ENCODE results near the gene ERFE.

The ERFE gene

DNA sequence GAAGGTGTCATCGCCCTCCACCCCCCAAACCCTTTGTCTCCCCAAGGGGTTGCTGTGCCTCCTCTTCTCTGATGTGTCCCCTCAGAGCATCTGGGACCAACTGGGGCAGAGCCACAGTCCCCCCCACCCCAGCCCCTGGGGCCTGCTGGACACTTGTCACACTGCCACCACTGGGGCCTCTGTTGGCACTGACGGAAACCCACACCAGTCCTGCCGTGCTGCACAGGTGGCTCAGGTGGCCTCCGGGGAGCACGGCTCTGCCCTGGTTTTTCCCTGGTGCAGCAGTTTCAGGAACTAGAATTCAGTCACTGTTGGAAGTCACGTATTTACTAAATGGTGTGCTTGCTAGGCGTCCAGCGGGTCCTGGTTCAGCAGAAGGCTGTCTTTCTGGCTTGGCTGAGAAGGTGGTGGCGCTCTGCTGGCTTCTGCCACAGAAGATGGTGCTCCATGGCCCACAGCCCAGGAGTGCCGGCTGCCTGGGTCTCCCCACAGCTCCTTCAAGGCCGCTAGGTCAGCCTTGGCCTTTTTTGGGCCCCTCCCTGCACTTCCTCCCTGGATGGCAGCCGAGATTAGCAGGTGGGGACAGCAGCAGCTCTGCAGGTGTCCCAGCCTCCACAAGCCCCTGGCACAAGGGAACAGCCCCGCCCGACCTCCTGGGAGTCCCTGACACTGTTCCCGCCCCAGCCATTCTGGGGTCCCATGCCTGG, 38.9 kb upstream of the ERFE start:
- TF ChIP-seq, protein P1, sequence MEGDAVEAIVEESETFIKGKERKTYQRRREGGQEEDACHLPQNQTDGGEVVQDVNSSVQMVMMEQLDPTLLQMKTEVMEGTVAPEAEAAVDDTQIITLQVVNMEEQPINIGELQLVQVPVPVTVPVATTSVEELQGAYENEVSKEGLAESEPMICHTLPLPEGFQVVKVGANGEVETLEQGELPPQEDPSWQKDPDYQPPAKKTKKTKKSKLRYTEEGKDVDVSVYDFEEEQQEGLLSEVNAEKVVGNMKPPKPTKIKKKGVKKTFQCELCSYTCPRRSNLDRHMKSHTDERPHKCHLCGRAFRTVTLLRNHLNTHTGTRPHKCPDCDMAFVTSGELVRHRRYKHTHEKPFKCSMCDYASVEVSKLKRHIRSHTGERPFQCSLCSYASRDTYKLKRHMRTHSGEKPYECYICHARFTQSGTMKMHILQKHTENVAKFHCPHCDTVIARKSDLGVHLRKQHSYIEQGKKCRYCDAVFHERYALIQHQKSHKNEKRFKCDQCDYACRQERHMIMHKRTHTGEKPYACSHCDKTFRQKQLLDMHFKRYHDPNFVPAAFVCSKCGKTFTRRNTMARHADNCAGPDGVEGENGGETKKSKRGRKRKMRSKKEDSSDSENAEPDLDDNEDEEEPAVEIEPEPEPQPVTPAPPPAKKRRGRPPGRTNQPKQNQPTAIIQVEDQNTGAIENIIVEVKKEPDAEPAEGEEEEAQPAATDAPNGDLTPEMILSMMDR (IDR thresholded peaks at IDR 0.05), result no peak

GRCh38 chr2:238120463-238121298, 38.1 kb upstream of the ERFE start:
- TF ChIP-seq, protein P1 (IDR thresholded peaks at IDR 0.05), result no peak

DNA sequence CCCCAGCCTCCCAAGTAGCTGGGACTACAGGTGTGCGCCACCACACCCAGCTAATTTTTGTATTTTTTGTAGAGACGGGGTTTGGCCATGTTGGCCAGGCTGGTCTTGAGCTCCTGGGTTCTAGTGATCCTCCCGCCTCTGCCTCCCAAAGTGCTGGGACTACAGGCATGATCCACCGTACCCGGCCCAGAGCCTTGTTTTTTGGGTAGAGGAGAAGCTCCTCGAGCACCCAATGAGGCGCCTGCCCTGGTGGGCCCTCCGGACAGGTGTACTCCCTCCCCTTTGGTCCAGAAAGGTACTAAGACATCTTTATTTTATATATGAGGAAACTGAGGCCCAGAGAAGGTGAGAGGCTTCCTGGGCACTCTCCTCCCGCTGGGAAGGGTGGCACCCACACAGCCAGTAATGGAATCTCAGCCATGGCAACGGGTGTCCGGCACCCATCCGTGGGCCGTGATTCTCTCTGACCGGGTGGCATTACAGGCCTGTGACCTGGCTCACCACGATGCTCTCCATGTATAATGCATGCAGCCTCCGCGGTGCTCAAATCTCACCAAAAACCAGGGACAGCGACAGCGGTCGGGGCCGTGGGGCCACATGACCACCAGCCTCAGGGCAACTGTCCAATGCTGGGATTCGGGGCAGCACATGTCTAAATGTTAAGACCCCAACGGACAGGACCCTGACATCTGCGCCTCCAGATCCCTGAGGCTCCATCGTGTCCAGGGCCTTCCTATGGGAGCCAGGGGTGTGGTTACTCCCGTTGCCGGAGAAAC, 37.1 kb upstream of the ERFE start:
- TF ChIP-seq, protein P1 (IDR thresholded peaks at IDR 0.05), result no peak

GRCh38 chr2:238122287-238123217, 36.2 kb upstream of the ERFE start:
- TF ChIP-seq, protein P1 (IDR thresholded peaks at IDR 0.05), result no peak

DNA sequence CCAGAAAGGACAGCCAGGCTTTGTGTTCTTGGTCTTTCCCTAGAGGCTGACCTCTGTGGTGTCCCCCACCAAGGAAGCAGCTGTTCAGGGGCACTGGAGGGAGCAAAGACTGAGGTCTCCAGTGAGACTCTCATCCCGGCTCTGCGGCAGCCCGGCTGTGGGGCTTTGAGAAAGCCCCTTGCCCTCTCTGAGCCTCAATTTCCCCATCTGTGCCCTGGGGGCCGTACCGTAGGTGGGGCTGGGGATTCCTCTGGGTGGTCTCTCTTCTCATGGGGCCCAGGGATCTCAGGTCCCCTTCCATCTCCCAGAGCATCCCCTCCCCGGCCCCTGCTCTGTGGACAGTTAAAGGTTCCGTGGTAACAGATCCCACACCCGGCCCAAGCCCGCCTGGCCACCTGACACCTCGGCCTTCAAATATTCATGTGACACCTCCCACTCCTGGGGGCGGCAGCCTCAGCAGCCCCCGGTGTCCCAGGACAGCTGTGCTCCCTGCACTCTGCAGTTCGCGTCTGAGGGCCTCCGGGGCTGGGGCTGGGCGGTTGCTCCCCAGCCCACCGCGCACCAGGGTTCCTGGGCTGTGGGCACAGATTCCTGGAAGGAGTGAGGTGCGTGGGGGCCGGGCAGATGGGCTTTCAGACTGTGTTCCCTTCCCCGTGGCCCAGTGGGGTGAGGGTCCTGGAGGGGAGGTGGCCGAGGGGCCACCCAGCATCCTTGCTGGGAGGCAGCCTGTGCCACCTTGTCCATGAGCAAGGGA, 35.4 kb upstream of the ERFE start:
- TF ChIP-seq, protein P1 (IDR thresholded peaks at IDR 0.05), result no peak

- TF ChIP-seq, protein P1 (IDR thresholded peaks at IDR 0.05), result no peak
Observed at GRCh38 chr2:238123991-238124470, 34.7 kb upstream of the ERFE start.

Measured in LNCAP (cell line).